Measurements from ENCODE around the gene KRT3. TPM values are rescaled to one million over a fixed set of nuclear protein-coding genes. Genes with fewer than 3 reads are reported as not detected.

The KRT3 gene
- total and polyA plus RNA-seq, 8 donors, result not detected

GRCh38 chr12:52767020-52767379 lies 28.9 kb downstream of the KRT3 start:
- ATAC-seq (no peak), FAIRE-seq (no peak)

GRCh38 chr12:52766351-52767019 lies 29.4 kb downstream of the KRT3 start:
- 81 to 83% methylated on average over 5 of the region's 5 CpGs for WGBS, 2 donors
- Histone ChIP-seq H3K27me3 (no peaks in the 10 kb centered on the region), H3K27ac (no peak overlapping the region), H3K36me3 (no peaks in the 10 kb centered on the region), H3K4me3 (no peak overlapping the region), H3K4me1 (no peaks in the 10 kb centered on the region), H3K9me3 (no peaks in the 10 kb centered on the region)
- intact Hi-C loops (cut with DNase I), result no loop called here
- ATAC-seq, result no peak
- DNase-seq, result no peak
- no peak for TF ChIP-seq CTCF (IDR thresholded peaks at IDR 0.05)
- FAIRE-seq, result no peak

More at GRCh38 chr12:52767020-52767379, 28.9 kb downstream of the KRT3 start:
- Histone ChIP-seq H3K9me3 (no peaks in the 10 kb centered on the region), H3K27me3 (no peaks in the 10 kb centered on the region), H3K4me3 (no peak overlapping the region), H3K4me1 (no peaks in the 10 kb centered on the region), H3K36me3 (no peaks in the 10 kb centered on the region), H3K27ac (no peak overlapping the region)
- DNase-seq, result no peak
- 66 to 71% methylated on average over 1 of the region's 1 CpG for WGBS, 2 donors
- intact Hi-C loops (cut with DNase I), result no loop called here
- TF ChIP-seq CTCF (IDR thresholded peaks at IDR 0.05), result no peak

GRCh38 chr12:52765702-52766101 lies 30.2 kb downstream of the KRT3 start:
- DNase-seq (no peak), FAIRE-seq (no peak), ATAC-seq (no peak)
- Histone ChIP-seq H3K27ac (no peak overlapping the region), H3K36me3 (no peaks in the 10 kb centered on the region), H3K9me3 (no peaks in the 10 kb centered on the region), H3K4me3 (no peak overlapping the region), H3K27me3 (no peaks in the 10 kb centered on the region), H3K4me1 (no peaks in the 10 kb centered on the region)
- intact Hi-C loops (cut with DNase I), result no loop called here
- TF ChIP-seq CTCF (IDR thresholded peaks at IDR 0.05), result no peak
- 46 to 56% methylated on average over 1 of the region's 1 CpG for WGBS, 2 donors

- 50 to 61% methylated on average over 2 of the region's 2 CpGs for WGBS, 2 donors
- no peaks in the 10 kb centered on the region for H3K9me3 ChIP-seq
- no peak for DNase-seq
- H3K4me3 ChIP-seq, result no peak overlapping the region
- no peaks in the 10 kb centered on the region for H3K4me1 ChIP-seq
- no peak overlapping the region for H3K27ac ChIP-seq
- intact Hi-C loops (cut with DNase I), result no loop called here
- no peaks in the 10 kb centered on the region for H3K36me3 ChIP-seq
- no peak for TF ChIP-seq CTCF (IDR thresholded peaks at IDR 0.05)
- no peaks in the 10 kb centered on the region for H3K27me3 ChIP-seq
- no peak for FAIRE-seq
- ATAC-seq, result no peak
These were observed 31.9 kb downstream of the KRT3 start for GRCh38 chr12:52763991-52764390.

- DNase-seq, result no peak
- ATAC-seq, result no peak
- H3K4me1 ChIP-seq, result no peaks in the 10 kb centered on the region
- intact Hi-C loops (cut with DNase I), result no loop called here
- H3K9me3 ChIP-seq, result no peaks in the 10 kb centered on the region
- H3K36me3 ChIP-seq, result no peaks in the 10 kb centered on the region
- 64 to 72% methylated on average over 9 of the region's 9 CpGs for WGBS, 2 donors
- H3K27me3 ChIP-seq, result no peaks in the 10 kb centered on the region
- no peak for TF ChIP-seq CTCF (IDR thresholded peaks at IDR 0.05)
- FAIRE-seq, result no peak
- H3K4me3 ChIP-seq, result no peak overlapping the region
- no peak overlapping the region for H3K27ac ChIP-seq
These were observed 32.8 kb downstream of the KRT3 start for GRCh38 chr12:52763036-52763659.

Data from pancreas (tissue), 10 donors.